ENCODE data around the gene ZSWIM7. TPM values are rescaled to one million over a fixed set of nuclear protein-coding genes. Genes with fewer than 3 reads are reported as not detected.
A peak's percentile ranks its signal among the peaks of the same experiment; 100 is the strongest.

ZSWIM7 gene
- total RNA-seq, 1 experiment from 2014 or later = 37.8 TPM

- Histone ChIP-seq H4K91ac (ENCODE audit: insufficient read length, low read depth, low read length) (no peak overlapping the region), H3K27ac (ENCODE audit: insufficient read length, low read depth, low read length) (no peak overlapping the region), H3K4me1 (ENCODE audit: insufficient read depth, low read length) (peaks cover 2% of the 10 kb centered on the region; the same call in 1 of the 2 replicates), H4K5ac (ENCODE audit: insufficient read length, low read depth, low read length) (no peak overlapping the region), H3K56ac (ENCODE audit: insufficient read length, low read depth, low read length) (no peak overlapping the region), H4K20me1 (ENCODE audit: control insufficient read depth, insufficient read depth, insufficient read length) (no peaks in the 10 kb centered on the region), H3T11ph (ENCODE audit: low read length) (no peak overlapping the region), H4K8ac (replicated peaks; ENCODE audit: insufficient read length, low read depth, low read length) (no peak overlapping the region), H2BK5ac (ENCODE audit: insufficient read length, low read length) (no peak overlapping the region), H3K14ac (ENCODE audit: insufficient read depth, low read length) (no peak overlapping the region; the same call in 1 of the 2 replicates), H2BK12ac (ENCODE audit: insufficient read length, low read depth, low read length) (no peak overlapping the region), H3K23ac (ENCODE audit: insufficient read length, low read depth, low read length) (no peak overlapping the region), H3K79me1 (ENCODE audit: insufficient read depth, low read depth, low read length, poor library complexity, severe bottlenecking) (no peaks in the 10 kb centered on the region), H2AK5ac (ENCODE audit: insufficient read length, low read length) (no peak overlapping the region), H3K9ac (ENCODE audit: extremely low read depth, insufficient read length, low read length) (no peak overlapping the region), H3K18ac (ENCODE audit: insufficient read length, low read depth, low read length) (no peak overlapping the region), H3K9me3 (ENCODE audit: control insufficient read depth, low read depth, low read length) (no peaks in the 10 kb centered on the region), H2BK15ac (ENCODE audit: low read depth, low read length) (no peak overlapping the region), H2AFZ (ENCODE audit: low read length) (no peak overlapping the region), H2BK20ac (ENCODE audit: low read depth, low read length, poor library complexity, severe bottlenecking) (no peak overlapping the region), H3K23me2 (ENCODE audit: insufficient read length, low read depth, low read length, poor library complexity, severe bottlenecking) (peaks cover 3% of the 10 kb centered on the region), H3K27me3 (ENCODE audit: insufficient read depth, low read length) (no peaks in the 10 kb centered on the region), H3K79me2 (ENCODE audit: insufficient read depth, low read length) (no peaks in the 10 kb centered on the region), H3K4ac (ENCODE audit: low read depth, low read length) (no peak overlapping the region), H2BK120ac (ENCODE audit: low read depth, low read length, poor library complexity, severe bottlenecking) (no peak overlapping the region), H3K4me2 (ENCODE audit: insufficient read depth, insufficient read length, low read length) (no peak overlapping the region)
- no CpG with 5 or more reads among the region's 5 CpGs for WGBS (ENCODE audit: extremely low coverage, insufficient read length, low lambda C conversion rate)
- no peak for TF ChIP-seq CTCF (conservative IDR thresholded peaks at IDR 0.05)
- H3K27me3 Mint-ChIP-seq (ENCODE audit: low read depth) = no peaks in the 10 kb centered on the region; the same call in 1 of the 2 replicates
- peaks cover 2 to 9% (median 8%) of the 10 kb centered on the region in 3 experiments for H3K36me3 Mint-ChIP-seq (ENCODE audit: insufficient read depth in 1 of 3, low read depth in 3 of 3)
- no peak for DNase-seq
- no peak overlapping the region for H3K4me3 Mint-ChIP-seq
- H3K9me3 Mint-ChIP-seq = no peaks in the 10 kb centered on the region
- H3K4me1 Mint-ChIP-seq = peaks cover 45 to 50% of the 10 kb centered on the region in 2 experiments
- peak overlapping the region; percentile 16 to 73 (median 71); a peak in 4 of 7 replicates for H3K27ac Mint-ChIP-seq
Measured at GRCh38 chr17:15971098-15971678, 28.3 kb downstream of the ZSWIM7 start.
